ENCODE data around the gene DOCK10.

Gene DOCK10

DNA sequence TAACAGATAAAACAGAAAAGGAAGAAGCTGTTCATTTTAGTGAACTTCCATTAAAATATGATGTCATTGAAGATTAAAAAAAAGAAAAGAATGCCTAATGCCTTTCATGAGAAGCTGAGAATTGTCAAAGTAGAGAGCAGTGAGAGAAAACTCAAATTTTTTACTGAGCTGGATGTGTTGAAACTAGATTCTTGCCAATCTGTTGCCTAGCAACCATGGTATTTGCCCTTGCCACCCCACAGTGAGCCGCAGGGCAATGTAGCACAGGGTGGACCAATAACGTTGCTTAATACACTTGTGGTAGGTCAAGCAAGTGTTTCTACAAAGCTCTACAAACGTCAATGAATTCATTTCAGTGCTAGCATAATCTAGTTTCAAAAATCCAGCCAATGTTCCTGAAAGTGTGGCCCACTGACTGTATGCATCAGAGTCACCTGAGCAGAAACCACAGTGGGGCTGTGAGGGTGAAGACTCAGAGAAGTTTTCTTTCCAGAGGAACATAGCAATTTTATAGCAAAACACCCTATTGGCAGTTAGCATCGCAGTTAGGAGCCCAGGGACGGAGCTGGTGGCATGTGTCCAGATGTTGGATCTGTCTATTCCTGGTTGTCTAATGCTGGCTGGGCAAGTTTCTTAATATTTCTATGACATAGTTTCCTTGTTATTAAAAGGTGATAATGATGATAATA is 132.2 kb downstream of the DOCK10 start:
- no peak for FAIRE-seq
- no peak for DNase-seq (ENCODE audit: insufficient read length, low spot score)
- TF ChIP-seq, protein P1, sequence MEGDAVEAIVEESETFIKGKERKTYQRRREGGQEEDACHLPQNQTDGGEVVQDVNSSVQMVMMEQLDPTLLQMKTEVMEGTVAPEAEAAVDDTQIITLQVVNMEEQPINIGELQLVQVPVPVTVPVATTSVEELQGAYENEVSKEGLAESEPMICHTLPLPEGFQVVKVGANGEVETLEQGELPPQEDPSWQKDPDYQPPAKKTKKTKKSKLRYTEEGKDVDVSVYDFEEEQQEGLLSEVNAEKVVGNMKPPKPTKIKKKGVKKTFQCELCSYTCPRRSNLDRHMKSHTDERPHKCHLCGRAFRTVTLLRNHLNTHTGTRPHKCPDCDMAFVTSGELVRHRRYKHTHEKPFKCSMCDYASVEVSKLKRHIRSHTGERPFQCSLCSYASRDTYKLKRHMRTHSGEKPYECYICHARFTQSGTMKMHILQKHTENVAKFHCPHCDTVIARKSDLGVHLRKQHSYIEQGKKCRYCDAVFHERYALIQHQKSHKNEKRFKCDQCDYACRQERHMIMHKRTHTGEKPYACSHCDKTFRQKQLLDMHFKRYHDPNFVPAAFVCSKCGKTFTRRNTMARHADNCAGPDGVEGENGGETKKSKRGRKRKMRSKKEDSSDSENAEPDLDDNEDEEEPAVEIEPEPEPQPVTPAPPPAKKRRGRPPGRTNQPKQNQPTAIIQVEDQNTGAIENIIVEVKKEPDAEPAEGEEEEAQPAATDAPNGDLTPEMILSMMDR (IDR thresholded peaks at IDR 0.05; ENCODE audit: insufficient read depth, missing control alignments) = no peak

DNA sequence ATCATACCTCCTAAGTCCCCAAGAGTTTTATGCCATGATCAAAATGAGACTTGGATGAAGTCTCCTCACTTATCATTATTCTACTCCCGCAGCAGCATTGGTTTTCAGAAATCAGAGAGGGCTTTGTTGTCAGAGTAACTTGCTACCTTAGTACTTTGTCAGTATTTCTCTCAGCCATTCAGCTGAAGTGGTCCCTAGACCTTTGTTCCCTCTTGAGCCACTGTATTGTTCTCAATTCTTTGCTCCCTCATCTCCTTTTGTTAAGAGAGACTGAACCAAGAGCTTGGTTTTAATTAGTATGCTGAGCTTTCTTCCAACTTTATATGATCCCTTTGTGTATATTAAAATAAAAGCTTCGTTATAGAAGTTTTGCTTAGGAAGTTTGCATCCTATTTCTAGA is 133.4 kb downstream of the DOCK10 start:
- TF ChIP-seq, protein P1 (IDR thresholded peaks at IDR 0.05; ENCODE audit: insufficient read depth, missing control alignments) = no peak
- no peak for FAIRE-seq

DNA sequence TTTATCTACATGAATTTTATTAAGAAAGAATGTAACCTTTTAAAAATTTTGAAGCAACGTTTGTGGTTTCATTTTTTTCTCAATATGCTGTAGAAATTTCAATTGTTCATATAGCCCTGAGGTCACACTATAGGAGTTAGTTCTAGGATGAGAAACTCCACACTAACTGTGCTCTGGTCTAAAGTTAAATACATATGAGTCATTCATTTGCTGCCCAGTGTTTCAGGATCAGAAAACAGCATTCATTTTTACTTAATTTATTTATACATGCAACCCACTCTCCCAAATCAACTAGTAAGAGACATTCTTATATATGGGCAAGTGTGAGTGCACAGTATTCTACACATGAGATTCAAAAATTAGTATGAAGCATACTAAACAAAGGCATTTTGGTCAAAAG is 137.9 kb downstream of the DOCK10 start:
- TF ChIP-seq, protein P1 (IDR thresholded peaks at IDR 0.05; ENCODE audit: insufficient read depth, missing control alignments) = no peak
- DNase-seq (ENCODE audit: insufficient read length, low spot score) = no peak
- FAIRE-seq = no peak

More for the DNA sequence above, 133.4 kb downstream of the DOCK10 start:
- no peak for DNase-seq (ENCODE audit: insufficient read length, low spot score)

DNA sequence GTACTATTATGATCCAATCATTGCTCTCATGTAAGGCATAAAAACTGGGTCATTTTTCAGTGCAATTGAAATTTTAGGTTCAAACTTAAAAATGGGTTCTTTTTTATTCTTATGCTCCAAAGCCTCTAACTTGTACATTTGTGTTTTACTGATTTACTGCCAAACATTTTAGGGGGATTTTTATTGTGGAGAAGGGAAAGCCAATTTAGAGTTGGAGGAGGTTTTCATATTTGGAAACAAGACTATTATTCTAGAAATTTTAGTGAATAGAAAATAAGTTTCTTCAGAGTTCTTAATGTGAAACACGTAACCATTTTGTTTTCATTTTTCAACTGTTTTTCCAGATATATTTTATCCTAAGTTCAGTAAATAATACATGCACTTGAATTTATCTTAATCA is 138.6 kb downstream of the DOCK10 start:
- TF ChIP-seq, protein P1 (IDR thresholded peaks at IDR 0.05; ENCODE audit: insufficient read depth, missing control alignments) = no peak
- FAIRE-seq (no peak), DNase-seq (ENCODE audit: insufficient read length, low spot score) (no peak)

DNA sequence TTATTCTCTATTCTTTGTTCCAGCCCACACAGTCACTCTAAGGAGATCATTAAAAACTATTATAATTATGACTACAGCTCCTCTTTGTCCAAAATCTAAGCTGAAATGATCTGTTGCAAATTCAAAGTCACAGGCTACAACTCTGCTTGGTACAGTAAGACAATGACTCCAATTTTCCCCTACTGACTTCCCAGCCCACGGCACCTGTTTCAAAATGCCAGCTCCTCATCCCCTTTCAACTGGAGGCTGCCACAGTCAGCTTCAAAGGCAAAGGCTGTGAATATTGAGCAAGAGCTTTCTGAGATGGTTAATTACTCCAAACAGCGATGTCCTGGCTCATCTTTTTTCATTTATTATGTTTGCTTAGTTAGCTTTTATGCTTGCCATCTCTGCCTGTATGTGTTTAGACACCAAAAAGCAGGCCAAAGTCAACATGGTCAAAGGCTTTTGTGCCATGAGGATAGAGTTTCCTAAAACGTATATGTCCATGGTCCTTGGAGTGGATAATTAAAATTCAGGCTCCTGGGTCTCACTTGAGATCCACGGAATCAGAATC is 141.1 kb downstream of the DOCK10 start:
- FAIRE-seq (no peak), DNase-seq (ENCODE audit: insufficient read length, low spot score) (no peak)
- TF ChIP-seq, protein P1 (IDR thresholded peaks at IDR 0.05; ENCODE audit: insufficient read depth, missing control alignments) = no peak

DNA sequence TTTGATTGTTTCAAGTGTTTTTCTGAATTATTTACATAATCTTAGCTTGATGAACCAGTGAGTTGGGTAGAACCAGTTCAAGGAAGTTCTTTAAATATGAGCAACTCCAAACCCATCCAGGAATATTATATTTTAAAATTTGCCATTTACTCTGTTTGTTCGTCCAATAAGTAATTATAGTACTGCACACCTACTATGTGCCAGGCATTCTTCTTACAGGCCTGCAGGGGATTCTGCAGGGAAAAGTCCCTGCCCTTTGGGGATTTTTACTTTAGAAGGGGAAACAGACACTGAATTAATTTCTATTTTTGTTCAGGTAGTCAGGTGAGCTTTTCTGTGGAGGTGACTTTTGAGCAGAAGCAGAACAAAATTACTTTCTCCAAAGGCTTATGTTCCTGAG is 146.9 kb downstream of the DOCK10 start:
- TF ChIP-seq, protein P1 (IDR thresholded peaks at IDR 0.05; ENCODE audit: insufficient read depth, missing control alignments) = no peak
- no peak for DNase-seq (ENCODE audit: insufficient read length, low spot score)
- FAIRE-seq = no peak

DNA sequence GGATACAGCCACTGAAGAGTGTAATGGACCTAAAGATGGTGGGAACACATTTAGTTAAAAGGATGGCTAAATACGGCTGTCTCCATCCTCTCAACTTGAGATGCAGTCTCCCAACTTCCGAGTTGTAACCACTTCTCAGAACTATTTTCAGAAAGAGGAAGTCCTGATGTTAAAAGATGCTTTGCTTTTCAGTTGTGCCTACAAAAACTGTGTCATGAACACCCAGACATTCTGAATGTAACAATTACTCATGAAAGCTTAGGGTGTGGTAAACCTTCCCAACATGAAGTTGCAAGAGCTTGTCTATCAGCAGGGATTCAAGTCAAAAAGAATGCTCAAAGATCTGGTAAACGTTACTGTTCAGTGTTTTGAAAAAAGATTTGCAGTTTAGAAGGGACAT is 147.9 kb downstream of the DOCK10 start:
- FAIRE-seq (no peak), DNase-seq (ENCODE audit: insufficient read length, low spot score) (no peak)
- TF ChIP-seq, protein P1 (IDR thresholded peaks at IDR 0.05; ENCODE audit: insufficient read depth, missing control alignments) = no peak

Measured in D721Med (cell line).